Hepatocyte (in vitro differentiated cells): Measurements from ENCODE around the gene EXD3. TPM values are rescaled to one million over a fixed set of nuclear protein-coding genes. Genes with fewer than 3 reads are reported as not detected.

Experiments
- DNase-seq: peaks from one replicate; pipeline ENCODE4 v3.0.0-alpha.2; 2016; ENCODE audit warnings: low spot score
- H2AFZ ChIP-seq: fragments of 200-600 bp; sonication (generic); 2 replicates; pipeline ENCODE4 v1.6.0; 2016; ENCODE audit warnings: antibody characterized with exemption, mild to moderate bottlenecking
- H3K27ac ChIP-seq: fragments of 200-600 bp; sonication (generic); 2 replicates; pipeline ENCODE4 v1.5.1; 2016; ENCODE audit warnings: mild to moderate bottlenecking
- H3K27me3 ChIP-seq: fragments of 200-600 bp; sonication (generic); 2 replicates; pipeline ENCODE4 v1.6.1; 2016
- H3K36me3 ChIP-seq: fragments of 200-600 bp; sonication (generic); replicated peaks from 2 replicates; pipeline ENCODE4 v1.5.1; 2016; ENCODE audit warnings: low read depth; ENCODE audit not compliant: insufficient read depth
- H3K4me1 ChIP-seq: fragments of 200-600 bp; sonication (generic); 2 replicates; pipeline ENCODE4 v1.5.1; 2016; ENCODE audit warnings: mild to moderate bottlenecking, moderate library complexity; ENCODE audit not compliant: insufficient read depth
- H3K4me2 ChIP-seq: fragments of 200-600 bp; sonication (generic); 2 replicates; pipeline ENCODE4 v1.6.0; 2016
- H3K4me3 ChIP-seq: fragments of 200-600 bp; sonication (generic); 2 replicates; pipeline ENCODE4 v1.5.1; 2016; ENCODE audit warnings: mild to moderate bottlenecking
- H3K79me2 ChIP-seq: fragments of 200-600 bp; sonication (generic); 2 replicates; pipeline ENCODE4 v1.6.0; 2017; ENCODE audit warnings: mild to moderate bottlenecking
- H3K9me2 ChIP-seq: fragments of 200-600 bp; sonication (generic); replicated peaks from 2 replicates; pipeline ENCODE4 v1.6.0; 2017; ENCODE audit warnings: mild to moderate bottlenecking; ENCODE audit not compliant: insufficient read depth
- H3K9me3 ChIP-seq: fragments of 200-600 bp; sonication (generic); 2 replicates; pipeline ENCODE4 v1.5.1; 2016; ENCODE audit warnings: low read depth, mild to moderate bottlenecking
- H4K20me1 ChIP-seq: fragments of 200-600 bp; sonication (generic); 2 replicates; pipeline ENCODE4 v1.6.0; 2016; ENCODE audit warnings: mild to moderate bottlenecking; ENCODE audit not compliant: insufficient read depth, poor library complexity, severe bottlenecking
- CTCF ChIP-seq: fragments of 200-600 bp; sonication (generic); IDR thresholded peaks from 2 replicates; pipeline ENCODE4 v1.5.1; 2016; ENCODE audit warnings: antibody characterized with exemption, mild to moderate bottlenecking; ENCODE audit not compliant: poor library complexity
- EZH2 ChIP-seq: fragments of 200-600 bp; sonication (generic); IDR thresholded peaks from 2 replicates; pipeline ENCODE4 v1.6.1; 2016; ENCODE audit warnings: antibody characterized with exemption, mild to moderate bottlenecking, borderline replicate concordance
- EZH2phosphoT487 ChIP-seq: fragments of 200-600 bp; sonication (generic); IDR thresholded peaks from one replicate; pipeline ENCODE4 v1.6.1; 2018; ENCODE audit warnings: antibody characterized with exemption, mild to moderate bottlenecking, low read depth, moderate library complexity; ENCODE audit not compliant: unreplicated experiment, severe bottlenecking
- WGBS: methylation state at CpG from one replicate; pipeline ENCODE4 v1.1.6; 2016; ENCODE audit warnings: low lambda C conversion rate; ENCODE audit errors: missing lambda C conversion rate; 5-methylcytosine and 5-hydroxymethylcytosine counted together
- polyA plus RNA-seq: library from polyadenylated mRNA; unstranded; fragments of >200 nt; fragmentation: Nextera tagmentation; extraction: Ambion mirVana; gene quantifications from 2 replicates; pipeline ENCODE4 v1.2.1, GENCODE V29; 2016
- total RNA-seq: library from RNA; depleted of rRNA; stranded (reverse); fragments of >200 nt; gene quantifications from 2 replicates; pipeline ENCODE4 v1.2.3, GENCODE V29; 2014

EXD3 gene
- total and polyA plus RNA-seq, 2 experiments from 2014 or later = 11.8 to 21.6 TPM

GRCh38 chr9:137429974-137430722 lies 7.2 kb upstream of the EXD3 start:
- no peaks in the 10 kb centered on the region for H3K9me2 ChIP-seq
- H3K36me3 ChIP-seq = no peaks in the 10 kb centered on the region
- TF ChIP-seq EZH2 (no peak), EZH2phosphoT487 (no peak), CTCF (no peak)
- H3K4me2 ChIP-seq = no peak overlapping the region
- no peak overlapping the region for H3K4me3 ChIP-seq
- no peak for DNase-seq
- H4K20me1 ChIP-seq = no peaks in the 10 kb centered on the region
- whole genome bisulfite sequencing = 73% methylated on average over 30 of the region's 34 CpGs
- H2AFZ ChIP-seq = no peak overlapping the region
- no peaks in the 10 kb centered on the region for H3K4me1 ChIP-seq
- no peaks in the 10 kb centered on the region for H3K27me3 ChIP-seq
- H3K79me2 ChIP-seq = no peaks in the 10 kb centered on the region
- H3K9me3 ChIP-seq = no peaks in the 10 kb centered on the region
- no peak overlapping the region for H3K27ac ChIP-seq

- Histone ChIP-seq H3K27ac (no peak overlapping the region), H3K27me3 (no peaks in the 10 kb centered on the region), H3K4me1 (no peaks in the 10 kb centered on the region), H3K9me3 (no peaks in the 10 kb centered on the region), H3K9me2 (no peaks in the 10 kb centered on the region), H3K79me2 (no peaks in the 10 kb centered on the region), H2AFZ (no peak overlapping the region), H3K4me3 (no peak overlapping the region), H4K20me1 (no peaks in the 10 kb centered on the region), H3K4me2 (no peak overlapping the region), H3K36me3 (no peaks in the 10 kb centered on the region)
- 97% methylated on average over 9 of the region's 14 CpGs for WGBS
- no peak for DNase-seq
- TF ChIP-seq EZH2phosphoT487 = no peak
- TF ChIP-seq EZH2 = no peak
- no peak for TF ChIP-seq CTCF
Measured at GRCh38 chr9:137429546-137429890, 6.6 kb upstream of the EXD3 start.

- Histone ChIP-seq H3K4me3 (no peak overlapping the region), H3K27me3 (no peaks in the 10 kb centered on the region), H3K36me3 (no peaks in the 10 kb centered on the region), H3K79me2 (peaks cover under 1% of the 10 kb centered on the region), H2AFZ (no peak overlapping the region), H3K9me2 (no peaks in the 10 kb centered on the region), H3K27ac (no peak overlapping the region), H3K4me2 (no peak overlapping the region), H3K4me1 (peaks cover 3% of the 10 kb centered on the region), H3K9me3 (no peaks in the 10 kb centered on the region), H4K20me1 (no peaks in the 10 kb centered on the region)
- 92% methylated on average over 18 of the region's 27 CpGs for WGBS
- DNase-seq = no peak
- TF ChIP-seq EZH2 (no peak), EZH2phosphoT487 (no peak), CTCF (no peak)
Measured at GRCh38 chr9:137428841-137429545, 6.0 kb upstream of the EXD3 start.
